ENCODE results near the gene PDZRN4.

Gene PDZRN4

GRCh38 chr12:41212625-41213024 is 24.5 kb downstream of the PDZRN4 start:
- 0 out of 2 replicates have a peak, but pooled peaks cover 9% of the 10 kb centered on the region for H3F3A ChIP-seq (ENCODE audit: low read depth)
- H3K79me2 ChIP-seq (ENCODE audit: insufficient read depth, low read length): no peaks in the 10 kb centered on the region
- no peaks in the 10 kb centered on the region for H3K9me2 ChIP-seq (replicated peaks; ENCODE audit: low read depth, low read length)
- H3K36me3 ChIP-seq (ENCODE audit: insufficient read depth, low read length): no peaks in the 10 kb centered on the region
- H3K4me1 ChIP-seq (ENCODE audit: insufficient read depth, low read length, poor library complexity, severe bottlenecking): peaks cover 47% of the 10 kb centered on the region
- no peaks in the 10 kb centered on the region for H3K9me3 ChIP-seq (ENCODE audit: insufficient read depth, low read depth, low read length)
- peak overlapping the region; percentile 64; the same call in 1 of the 2 replicates for H2AFZ ChIP-seq (ENCODE audit: low read length)
- peak overlapping the region; percentile 26 for H3K4me2 ChIP-seq (ENCODE audit: low read depth, low read length, poor library complexity, severe bottlenecking)
- no peaks in the 10 kb centered on the region for H4K20me1 ChIP-seq (ENCODE audit: insufficient read depth, low read length, poor library complexity, severe bottlenecking)
- TF ChIP-seq CTCF (conservative IDR thresholded peaks at IDR 0.05; ENCODE audit: low read length) (no peak), EZH2phosphoT487 (IDR thresholded peaks at IDR 0.05; ENCODE audit: borderline replicate concordance) (no peak)
- no peaks in the 10 kb centered on the region for H3K27me3 ChIP-seq (ENCODE audit: insufficient read depth, low read length, poor library complexity, severe bottlenecking)
- no peak overlapping the region for H3K4me3 ChIP-seq (ENCODE audit: low read length, poor library complexity, severe bottlenecking)
- peak overlapping the region; percentile 27 for H3K9ac ChIP-seq (ENCODE audit: low read depth, low read length, poor library complexity, severe bottlenecking)

GRCh38 chr12:41213107-41213506 is 25.0 kb downstream of the PDZRN4 start:
- H3K9ac ChIP-seq (ENCODE audit: low read depth, low read length, poor library complexity, severe bottlenecking): peak overlapping the region; percentile 27
- no peaks in the 10 kb centered on the region for H3K9me2 ChIP-seq (replicated peaks; ENCODE audit: low read depth, low read length)
- no peaks in the 10 kb centered on the region for H3K79me2 ChIP-seq (ENCODE audit: insufficient read depth, low read length)
- no peak overlapping the region for H3K4me3 ChIP-seq (ENCODE audit: low read length, poor library complexity, severe bottlenecking)
- H3K9me3 ChIP-seq (ENCODE audit: insufficient read depth, low read depth, low read length): no peaks in the 10 kb centered on the region
- no peaks in the 10 kb centered on the region for H4K20me1 ChIP-seq (ENCODE audit: insufficient read depth, low read length, poor library complexity, severe bottlenecking)
- peak overlapping the region; percentile 64 for H2AFZ ChIP-seq (ENCODE audit: low read length)
- H3K27me3 ChIP-seq (ENCODE audit: insufficient read depth, low read length, poor library complexity, severe bottlenecking): no peaks in the 10 kb centered on the region
- H3K4me2 ChIP-seq (ENCODE audit: low read depth, low read length, poor library complexity, severe bottlenecking): peak overlapping the region; percentile 26
- no peak for TF ChIP-seq EZH2phosphoT487 (IDR thresholded peaks at IDR 0.05; ENCODE audit: borderline replicate concordance)
- TF ChIP-seq CTCF (conservative IDR thresholded peaks at IDR 0.05; ENCODE audit: low read length): no peak
- 0 out of 2 replicates have a peak, but pooled peaks cover 9% of the 10 kb centered on the region for H3F3A ChIP-seq (ENCODE audit: low read depth)
- H3K36me3 ChIP-seq (ENCODE audit: insufficient read depth, low read length): no peaks in the 10 kb centered on the region
- peaks cover 52% of the 10 kb centered on the region for H3K4me1 ChIP-seq (ENCODE audit: insufficient read depth, low read length, poor library complexity, severe bottlenecking)

GRCh38 chr12:41213648-41214047 is 25.5 kb downstream of the PDZRN4 start:
- Histone ChIP-seq H2AFZ (ENCODE audit: low read length) (peak overlapping the region; percentile 64), H3K9me2 (replicated peaks; ENCODE audit: low read depth, low read length) (no peaks in the 10 kb centered on the region), H3K36me3 (ENCODE audit: insufficient read depth, low read length) (no peaks in the 10 kb centered on the region), H3K27me3 (ENCODE audit: insufficient read depth, low read length, poor library complexity, severe bottlenecking) (no peaks in the 10 kb centered on the region), H3K79me2 (ENCODE audit: insufficient read depth, low read length) (no peaks in the 10 kb centered on the region), H3K4me2 (ENCODE audit: low read depth, low read length, poor library complexity, severe bottlenecking) (peak overlapping the region; percentile 26), H3F3A (ENCODE audit: low read depth) (0 out of 2 replicates have a peak, but pooled peaks cover 9% of the 10 kb centered on the region), H3K9ac (ENCODE audit: low read depth, low read length, poor library complexity, severe bottlenecking) (peak overlapping the region; percentile 27), H3K4me3 (ENCODE audit: low read length, poor library complexity, severe bottlenecking) (no peak overlapping the region), H3K4me1 (ENCODE audit: insufficient read depth, low read length, poor library complexity, severe bottlenecking) (peaks cover 57% of the 10 kb centered on the region), H4K20me1 (ENCODE audit: insufficient read depth, low read length, poor library complexity, severe bottlenecking) (no peaks in the 10 kb centered on the region), H3K9me3 (ENCODE audit: insufficient read depth, low read depth, low read length) (no peaks in the 10 kb centered on the region)
- no peak for TF ChIP-seq CTCF (conservative IDR thresholded peaks at IDR 0.05; ENCODE audit: low read length)
